ENCODE data around the gene PRR30.

DNA sequence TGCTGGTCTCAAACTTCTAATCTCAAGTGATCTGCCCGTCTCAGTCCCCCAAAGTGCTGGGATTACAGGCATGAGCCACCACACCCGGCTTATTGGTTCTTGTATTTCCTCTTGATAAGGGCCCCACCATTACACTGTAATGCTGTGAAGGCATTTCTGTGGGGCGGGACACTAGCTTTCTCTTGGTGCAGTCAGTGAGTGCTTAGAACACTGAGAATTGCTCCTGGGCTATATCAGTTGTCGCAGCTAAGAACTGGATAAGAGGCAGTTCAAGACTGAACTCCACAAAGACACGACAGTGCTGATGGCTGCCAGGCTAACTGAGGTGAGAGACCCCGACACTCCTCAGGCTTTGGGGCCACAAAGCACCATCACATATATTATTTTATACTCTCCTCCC lies 50.6 kb downstream of the PRR30 start:
- TF ChIP-seq POLR2A (IDR thresholded peaks at IDR 0.05; ENCODE audit: low read depth, low read length): no peak
- TF ChIP-seq GATA2 (IDR thresholded peaks at IDR 0.05; ENCODE audit: insufficient read depth, insufficient read length, low read depth, low read length): no peak

Data from endothelial cell of umbilical vein (primary cell).